Transverse colon (tissue), 4 donors: ENCODE data around the gene MOB3B.

ENCODE experiments used
- CTCF ChIP-seq, 5 experiments: fragments of 200-600 bp in 3 of 5; fragments of 450-650 bp in 2 of 5; sonication (generic) in 3 of 5; IDR thresholded peaks; 1 replicate in 2 of 5; 2 replicates in 3 of 5; pipeline ENCODE4 v1.5.1; 2016 to 2017; ENCODE audit warnings: antibody characterized with exemption in 5 of 5, inconsistent platforms in 3 of 5, mild to moderate bottlenecking in 2 of 5, moderate library complexity in 1 of 5
- EP300 ChIP-seq: sonication (generic); formaldehyde crosslinking; IDR thresholded peaks from one replicate; pipeline ENCODE4 v1.6.1; 2017; ENCODE audit warnings: antibody characterized with exemption, low read depth
- POLR2A ChIP-seq: fragments of 450-650 bp; IDR thresholded peaks from one replicate; pipeline ENCODE4 v1.6.1; 2016; ENCODE audit warnings: antibody characterized with exemption, mild to moderate bottlenecking, moderate library complexity
- POLR2AphosphoS5 ChIP-seq, 3 donors: sonication (generic); formaldehyde crosslinking; IDR thresholded peaks; one replicate each; pipeline ENCODE4 v1.6.1; 2016; ENCODE audit warnings: antibody characterized with exemption in 3 of 3

DNA sequence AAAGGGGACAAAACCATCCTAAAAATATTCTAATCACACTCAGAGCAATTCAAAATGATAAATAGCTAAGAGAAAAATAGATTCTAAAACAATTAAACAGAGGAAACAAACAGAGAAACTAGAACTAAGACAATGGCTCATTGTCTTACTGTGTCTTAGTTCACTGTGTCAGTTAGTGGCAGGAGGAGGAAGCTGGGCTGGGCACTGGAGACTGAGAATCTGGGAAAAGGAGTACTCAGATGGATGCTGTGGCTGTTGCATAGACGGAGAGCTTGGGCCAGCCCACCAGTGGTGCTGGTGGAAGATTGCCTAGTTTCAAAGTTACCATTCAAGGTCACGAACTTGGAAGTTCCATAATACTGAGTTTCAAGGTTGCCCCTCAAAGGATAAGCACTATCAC is 100.2 kb downstream of the MOB3B start:
- TF ChIP-seq POLR2AphosphoS5 (IDR thresholded peaks at IDR 0.05) (no peak), CTCF (IDR thresholded peaks at IDR 0.05) (no peak), EP300 (no peak), POLR2A (no peak)
